A204.1 (cell line): ENCODE measurements around the gene PEMT.

Experiments used
- FAIRE-seq: peaks from 2 replicates; lab custom pipeline; 2012; peaks lifted over from hg19 to GRCh38; lab: Jason Lieb, UNC

Gene PEMT

GRCh38 chr17:17605083-17605728, 13.7 kb upstream of the PEMT start:
- FAIRE-seq = no peak

GRCh38 chr17:17603895-17604225, 12.4 kb upstream of the PEMT start:
- no peak for FAIRE-seq

GRCh38 chr17:17603178-17603894, 11.8 kb upstream of the PEMT start:
- no peak for FAIRE-seq

DNA sequence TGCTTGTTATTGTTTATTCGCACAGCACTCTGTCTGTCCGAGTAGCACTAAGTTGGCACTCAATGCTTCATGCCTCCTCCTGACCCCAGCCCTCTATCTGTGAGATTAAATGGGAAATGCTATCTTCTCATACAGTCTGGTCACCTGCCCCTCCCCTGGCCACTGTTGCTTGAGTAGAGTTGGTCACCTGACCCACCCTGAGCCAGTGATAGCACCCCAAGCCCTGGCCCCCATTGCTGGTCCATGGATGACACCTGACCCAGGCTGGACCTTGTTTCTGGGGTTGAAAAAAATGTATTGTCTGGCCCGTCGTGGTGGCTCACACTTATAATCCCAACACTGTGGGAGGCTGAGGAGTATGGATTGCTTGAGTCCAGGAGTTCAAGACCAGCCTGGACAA, 8.5 kb upstream of the PEMT start:
- FAIRE-seq = no peak

- no peak for FAIRE-seq
These were observed 6.5 kb upstream of the PEMT start for GRCh38 chr17:17598003-17598402.

DNA sequence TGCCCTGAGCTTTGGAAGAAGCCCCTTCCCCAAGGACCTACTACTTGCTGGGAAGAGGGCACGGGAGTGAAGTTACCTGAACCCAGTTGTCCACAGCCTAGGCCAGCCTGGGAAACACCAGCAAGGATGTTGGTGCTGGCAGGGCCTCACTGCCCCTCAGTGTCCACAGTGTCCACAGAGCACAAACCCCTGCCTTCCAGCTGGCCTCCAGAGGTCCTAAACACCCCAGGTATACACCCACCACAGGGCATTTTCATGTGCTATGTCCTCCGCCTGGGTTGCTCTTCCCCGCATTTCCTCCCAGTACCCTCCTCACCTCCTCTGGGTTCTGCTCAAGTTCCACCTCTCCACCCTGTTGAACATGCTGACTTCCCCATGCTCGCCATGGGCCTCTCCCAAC, 4.2 kb upstream of the PEMT start:
- no peak for FAIRE-seq

DNA sequence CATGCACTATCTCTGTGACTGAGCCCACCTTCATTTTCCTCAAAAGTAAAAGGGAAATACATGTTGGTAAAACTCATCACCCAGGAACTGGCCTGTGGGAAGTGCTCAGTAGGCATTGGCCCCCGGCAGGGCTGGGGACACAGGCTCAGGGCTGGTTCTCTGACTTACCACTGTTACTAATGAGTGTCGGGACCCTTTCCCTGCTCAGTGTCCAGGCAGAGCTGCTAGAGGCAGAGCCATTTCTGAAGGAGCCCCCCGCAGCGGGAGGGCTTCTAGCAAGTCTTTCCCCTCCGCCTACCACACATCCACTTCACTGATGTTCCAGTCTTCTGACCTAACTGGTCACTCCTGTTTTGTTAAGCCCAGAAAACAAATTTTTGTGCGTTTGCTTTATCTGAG, 1.7 kb upstream of the PEMT start:
- FAIRE-seq = no peak

DNA sequence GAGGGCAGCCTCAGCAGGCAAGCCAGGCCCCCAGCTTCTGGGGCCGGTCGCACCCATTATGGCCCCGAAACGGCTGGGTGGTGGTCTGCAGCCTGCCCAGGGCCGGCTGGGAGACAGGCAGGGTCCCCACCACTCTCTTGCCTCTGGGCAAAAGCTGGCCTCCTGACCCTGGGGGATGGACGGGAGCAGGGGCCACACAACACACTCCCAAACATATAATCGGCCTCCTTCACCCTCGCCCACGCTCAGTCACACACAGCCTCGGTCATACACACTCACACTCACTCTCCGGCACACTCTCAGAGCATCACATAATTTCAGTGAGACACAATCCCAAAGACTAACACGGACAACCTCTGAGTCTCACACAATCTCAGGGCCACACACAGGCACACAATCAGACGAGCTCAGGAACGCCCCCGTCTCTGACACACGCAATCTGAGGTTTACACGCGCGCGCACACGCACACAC, 589 bp downstream of the PEMT start:
- no peak for FAIRE-seq

- no peak for FAIRE-seq
These were observed 1.3 kb downstream of the PEMT start for GRCh38 chr17:17590141-17590751.

DNA sequence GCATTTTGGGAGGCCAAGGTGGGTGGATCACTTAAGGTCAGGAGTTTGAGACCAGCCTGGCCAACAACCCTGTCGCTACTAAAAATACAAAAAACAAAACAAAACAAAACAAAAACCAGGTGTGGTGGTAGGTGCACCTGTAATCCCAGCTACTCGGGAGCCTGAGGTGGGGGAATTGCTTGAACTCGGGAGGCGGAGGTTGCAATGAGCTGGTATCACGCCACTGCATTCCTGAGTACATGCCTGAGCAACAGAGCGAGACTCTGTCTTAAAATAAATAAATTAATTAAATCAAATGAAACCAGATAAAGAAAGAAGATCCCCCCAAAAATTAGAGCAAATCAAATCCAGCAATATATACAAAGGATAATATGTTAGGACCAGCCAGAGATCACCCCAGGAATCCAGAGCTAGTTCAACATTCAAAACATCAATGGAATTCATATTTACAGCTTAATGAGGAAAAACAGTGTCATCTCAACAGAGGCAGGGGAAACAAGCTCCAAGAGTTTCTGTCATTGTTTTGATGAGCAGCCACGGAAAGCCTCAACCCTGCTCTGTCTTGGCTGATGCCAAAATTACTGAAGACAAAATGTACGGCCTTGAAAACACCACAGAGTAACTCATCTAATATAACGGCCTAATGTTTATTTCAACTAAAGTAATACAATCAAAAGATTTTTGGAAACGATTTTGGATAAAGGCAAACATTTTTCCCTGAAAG, 3.7 kb downstream of the PEMT start:
- FAIRE-seq = peak; percentile 43

- no peak for FAIRE-seq
These were observed 9.1 kb downstream of the PEMT start for GRCh38 chr17:17582372-17582771.

- no peak for FAIRE-seq
These were observed 10.0 kb downstream of the PEMT start for GRCh38 chr17:17581509-17581908.

GRCh38 chr17:17580662-17581470, 10.6 kb downstream of the PEMT start:
- FAIRE-seq = no peak

DNA sequence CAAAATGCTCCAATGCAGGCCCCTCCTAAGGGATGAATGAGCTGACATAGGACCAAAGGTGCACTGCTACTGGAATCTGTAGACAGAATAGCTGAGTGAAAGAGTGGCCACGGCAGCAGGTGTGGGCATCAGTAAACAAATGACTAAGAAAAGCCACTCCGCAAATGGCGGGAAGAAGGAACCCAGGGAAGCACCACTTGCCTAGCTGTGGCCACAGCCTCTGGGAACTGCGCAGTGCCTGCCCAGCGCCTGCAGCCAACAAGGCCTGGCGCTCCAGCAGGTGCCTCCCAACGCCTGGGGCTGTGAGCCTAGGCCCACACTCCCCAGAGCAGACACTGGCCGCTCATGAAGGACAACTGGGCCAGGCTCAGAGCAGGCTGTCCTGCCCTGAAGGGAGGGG, 11.8 kb downstream of the PEMT start:
- no peak for FAIRE-seq

GRCh38 chr17:17577373-17577772, 14.1 kb downstream of the PEMT start:
- no peak for FAIRE-seq

DNA sequence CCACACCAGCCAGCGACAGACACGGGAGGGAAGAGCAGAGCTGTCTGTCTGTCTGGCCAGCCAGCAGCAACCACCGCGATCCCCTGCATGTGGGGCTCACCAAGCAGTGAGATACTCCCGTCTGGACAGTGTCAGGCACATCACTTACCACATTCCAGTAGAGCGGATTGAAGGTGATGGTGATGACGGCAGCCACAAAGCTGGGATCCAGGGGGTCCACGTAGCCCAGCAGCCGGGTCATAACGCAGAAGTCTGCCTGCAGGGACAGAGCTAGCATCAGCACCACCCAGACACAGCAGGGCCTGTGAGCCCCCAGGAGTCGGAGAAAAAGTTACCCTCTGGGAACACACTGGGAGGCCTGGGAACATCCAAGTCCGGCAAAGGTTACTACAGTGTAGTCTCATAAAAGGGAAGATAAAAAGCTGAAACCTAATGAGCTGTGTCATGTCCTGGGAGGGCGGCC, 14.7 kb downstream of the PEMT start:
- no peak for FAIRE-seq

GRCh38 chr17:17575360-17576251, 15.9 kb downstream of the PEMT start:
- FAIRE-seq = no peak

DNA sequence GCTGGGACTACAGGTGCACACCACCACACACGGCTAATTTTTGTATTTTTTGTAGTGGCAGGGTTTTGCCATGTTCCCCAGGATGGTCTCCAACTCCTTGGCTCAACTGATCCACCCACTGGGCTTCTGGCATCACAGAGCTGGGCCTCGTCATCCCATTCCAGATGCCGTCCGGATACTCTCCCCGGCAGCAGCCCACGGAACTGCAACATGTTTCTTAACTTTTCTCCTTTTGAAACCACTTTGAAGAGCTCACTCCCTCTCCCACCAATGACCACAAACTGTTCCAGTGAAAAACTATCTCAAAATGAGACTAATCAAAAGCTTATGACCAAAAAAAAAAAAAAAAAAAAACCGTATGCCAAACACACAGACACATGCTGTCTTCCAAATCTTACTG, 17.6 kb downstream of the PEMT start:
- no peak for FAIRE-seq

DNA sequence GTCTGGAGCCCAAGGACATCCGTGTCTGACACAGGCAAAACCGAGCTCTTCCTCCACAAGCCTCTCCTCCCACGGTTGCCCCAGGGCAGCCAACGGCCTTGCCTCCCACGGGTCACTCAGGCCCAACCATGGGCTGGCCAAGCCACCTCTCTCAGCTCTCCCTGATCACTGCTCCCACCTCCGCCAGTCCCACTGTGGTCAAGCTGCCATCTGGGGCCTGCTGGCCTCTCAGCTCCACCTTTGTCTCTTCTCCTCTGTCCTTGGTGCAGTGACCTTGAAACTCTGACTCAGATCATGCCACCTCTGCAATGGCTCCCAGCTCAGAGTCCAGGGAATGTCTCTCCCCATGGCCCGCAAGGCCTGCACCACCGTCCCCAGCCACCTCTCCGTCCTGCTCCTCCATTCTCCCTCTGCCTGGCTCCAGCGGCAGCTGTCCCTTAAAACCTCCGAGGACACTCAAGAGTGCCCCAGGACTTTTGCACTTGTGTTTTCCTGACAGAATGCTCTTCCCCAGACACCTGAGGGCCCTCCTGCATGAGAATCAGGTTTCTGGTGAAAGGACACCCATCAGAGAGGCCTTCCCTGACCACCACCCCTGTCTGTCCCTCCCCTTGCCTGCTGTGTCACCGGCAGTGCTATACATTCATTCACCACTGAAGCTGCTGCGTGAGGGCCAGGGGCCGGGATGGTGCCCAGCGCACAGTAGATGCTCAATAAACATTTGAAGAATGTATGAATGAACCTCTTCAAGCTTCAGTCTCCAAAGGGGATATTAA, 19.3 kb downstream of the PEMT start:
- FAIRE-seq = no peak
